ENCODE data around the gene CERS6.
"Not testable (repeated sequence)": the region's sequence is repeated elsewhere in the genome, so short reads cannot be mapped to it uniquely, and the experiment has no call there.

Gene CERS6

DNA sequence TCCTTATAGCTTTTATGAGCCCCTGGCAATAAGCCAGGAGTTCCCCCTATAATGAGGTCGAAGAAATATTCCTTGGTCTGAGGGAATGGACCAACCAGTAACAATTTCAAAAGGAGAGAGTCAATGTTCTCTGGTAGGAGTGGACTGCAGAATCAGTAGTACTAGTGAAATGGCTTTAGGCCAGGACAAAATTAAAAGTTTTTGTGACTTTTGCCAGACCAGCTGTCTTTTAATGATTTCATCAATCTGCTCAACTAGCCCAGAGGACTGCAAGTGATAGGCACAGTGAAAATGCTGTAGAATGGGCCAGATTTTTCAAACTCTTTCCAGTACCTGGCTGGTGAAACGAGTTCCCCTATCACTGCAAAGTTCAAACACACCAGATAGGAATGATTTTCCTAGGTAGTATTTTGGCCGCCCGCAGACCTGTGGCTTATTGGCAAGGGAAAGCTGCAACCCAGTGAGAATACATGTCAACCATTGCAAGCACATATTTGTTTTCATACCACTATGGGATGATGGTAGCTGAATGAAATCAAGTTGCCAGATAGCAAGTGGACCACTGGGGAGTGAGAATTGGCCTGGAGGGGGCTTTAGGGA, 45.5 kb downstream of the CERS6 start:
- DNase-seq (ENCODE audit: low spot score) = no peak

DNA sequence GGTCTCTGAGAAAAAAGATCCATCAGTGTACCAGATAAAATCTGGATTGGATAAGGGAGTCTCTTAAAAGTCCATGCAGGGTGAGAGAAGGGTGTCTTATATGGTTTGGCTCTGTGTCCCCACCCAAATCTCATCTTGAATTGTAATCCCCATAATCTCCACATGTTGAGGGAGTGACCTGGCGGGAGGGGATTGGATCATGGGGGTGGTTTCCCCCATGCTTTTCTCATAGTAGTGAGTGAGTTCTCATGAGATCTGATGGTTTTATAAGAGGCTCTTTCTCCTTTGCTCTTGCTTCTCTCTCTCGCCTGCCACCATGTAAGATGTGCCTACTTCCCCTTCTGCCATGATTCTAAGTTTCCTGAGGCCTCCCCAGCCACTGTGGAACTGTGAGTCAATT, 46.8 kb downstream of the CERS6 start:
- DNase-seq (ENCODE audit: low spot score) = not testable (repeated sequence)

- no peak for DNase-seq (ENCODE audit: low spot score)
Measured at GRCh38 chr2:168503901-168504300, 47.8 kb downstream of the CERS6 start.

GRCh38 chr2:168504323-168504722, 48.3 kb downstream of the CERS6 start:
- no peak for DNase-seq (ENCODE audit: low spot score)

DNA sequence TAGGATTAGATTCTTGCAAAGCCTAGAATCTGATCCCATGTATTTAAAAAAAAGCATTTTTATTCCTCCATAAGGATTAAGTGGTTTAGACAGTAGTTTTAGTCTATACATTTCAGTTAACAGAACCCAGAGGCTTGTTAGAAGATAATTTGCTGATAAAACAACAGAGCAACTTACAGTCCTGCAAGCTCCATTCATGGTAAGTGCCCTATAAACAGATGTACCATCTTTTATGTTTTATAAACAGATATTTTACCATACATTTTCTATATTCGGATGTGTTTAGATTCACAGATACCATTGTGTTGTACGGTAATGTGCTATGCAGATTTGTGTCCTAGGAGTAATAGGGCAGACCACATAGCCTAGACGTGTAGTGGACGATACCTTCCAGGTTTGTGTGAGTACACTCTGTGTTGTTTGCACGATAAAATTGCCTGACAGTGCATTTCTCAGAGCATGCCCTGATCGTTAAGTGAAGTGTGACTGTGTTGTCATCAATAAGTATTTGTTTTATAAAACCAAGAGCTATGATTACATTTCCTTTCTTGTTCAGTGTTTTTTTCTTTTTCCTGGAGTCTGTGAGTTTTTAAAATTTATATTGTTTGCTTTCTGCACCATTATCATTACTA, 54.2 kb downstream of the CERS6 start:
- no peak for DNase-seq (ENCODE audit: low spot score)

DNA sequence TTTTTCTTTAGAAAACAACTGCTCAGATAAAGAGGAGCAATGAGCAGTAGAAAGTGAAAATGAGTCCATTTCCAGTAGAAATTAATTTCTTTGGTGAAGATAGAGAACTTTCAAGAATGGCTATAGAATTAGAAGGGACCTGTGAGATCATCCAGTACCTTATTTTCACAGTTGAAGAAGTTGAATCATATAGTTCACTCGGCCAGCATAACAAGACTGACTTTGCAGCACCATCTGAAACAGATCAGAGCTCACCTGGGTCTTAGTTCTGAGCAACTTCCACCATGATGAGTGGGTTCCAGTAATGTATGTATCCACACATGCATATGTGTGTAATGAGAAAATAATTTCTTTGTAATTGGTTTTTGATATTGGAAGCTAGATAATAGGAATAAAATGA, 58.6 kb downstream of the CERS6 start:
- no peak for DNase-seq (ENCODE audit: low spot score)

DNA sequence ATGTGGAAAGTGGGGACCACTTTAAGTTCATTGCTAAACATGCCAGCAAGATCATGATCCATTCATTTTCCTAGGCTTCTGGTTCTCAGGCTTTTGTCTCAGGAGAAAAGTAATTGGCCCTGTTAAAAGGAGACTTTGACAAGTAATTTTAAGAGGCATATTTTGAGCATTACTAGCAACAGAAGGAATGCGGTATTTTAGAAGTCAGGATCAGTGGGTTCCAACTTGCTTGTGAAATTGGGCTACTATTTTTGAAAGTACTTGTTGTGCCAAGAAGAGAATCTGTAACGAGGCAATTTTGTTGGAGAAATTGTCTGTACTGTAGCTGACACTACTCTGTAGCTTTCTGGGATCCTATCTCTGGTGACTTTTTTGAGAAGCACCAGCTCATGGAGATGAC, 59.4 kb downstream of the CERS6 start:
- DNase-seq (ENCODE audit: low spot score) = no peak

DNA sequence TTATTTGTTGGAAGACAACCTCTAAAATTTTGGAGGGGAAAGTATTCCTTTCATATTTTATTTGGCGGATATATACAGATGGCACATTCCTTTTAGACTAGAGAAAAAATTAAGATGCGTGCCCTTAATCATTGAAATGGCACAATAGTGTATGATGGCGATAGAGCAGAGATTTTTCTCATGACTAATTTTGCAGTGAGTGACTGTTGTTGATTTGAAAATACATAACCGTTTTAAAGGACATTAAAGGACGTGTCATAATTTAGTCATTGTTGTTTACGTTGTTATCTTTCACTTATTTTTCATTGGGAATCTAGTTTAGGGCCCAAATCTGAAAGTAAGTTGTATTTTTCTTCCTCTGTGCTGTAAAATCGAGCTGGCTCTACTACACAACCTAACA, 61.7 kb downstream of the CERS6 start:
- DNase-seq (ENCODE audit: low spot score) = no peak

- no peak for DNase-seq (ENCODE audit: low spot score)
Measured at GRCh38 chr2:168518555-168519066, 62.5 kb downstream of the CERS6 start.

DNA sequence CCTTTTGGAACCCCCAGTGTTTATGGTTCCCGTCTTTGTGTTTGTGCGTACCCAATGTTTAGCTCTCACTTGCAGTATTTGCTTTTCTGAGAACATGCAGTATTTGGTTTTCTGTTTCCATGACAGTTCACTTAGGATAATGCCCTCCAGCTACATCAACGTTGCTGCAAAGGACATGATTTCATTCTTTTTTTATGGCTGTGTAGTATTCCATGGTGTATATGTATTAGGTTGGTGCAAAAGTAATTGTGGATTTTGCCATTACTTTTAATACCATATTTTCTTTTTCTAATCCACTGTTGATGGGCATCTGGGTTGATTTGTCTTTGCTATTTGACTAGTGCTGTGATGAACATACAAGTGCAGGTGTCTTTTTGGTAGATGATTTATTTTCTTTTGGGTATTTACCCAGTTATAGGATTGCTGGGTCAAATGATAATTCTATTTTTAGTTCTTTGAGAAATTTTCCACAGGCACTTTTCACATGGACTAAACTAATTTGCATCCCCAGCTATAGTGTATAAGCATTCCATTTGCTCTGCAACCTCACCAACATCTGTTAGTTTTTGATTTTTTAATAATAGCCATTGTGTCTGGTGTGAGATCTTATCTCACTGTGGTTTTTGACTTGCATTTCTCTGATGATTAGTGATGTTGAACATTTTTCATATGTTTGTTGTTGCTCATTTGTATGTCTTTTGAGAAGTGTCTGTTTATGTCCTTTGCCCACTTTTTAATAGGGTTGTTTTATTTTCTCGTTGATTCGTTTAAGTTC, 63.6 kb downstream of the CERS6 start:
- no peak for DNase-seq (ENCODE audit: low spot score)

DNA sequence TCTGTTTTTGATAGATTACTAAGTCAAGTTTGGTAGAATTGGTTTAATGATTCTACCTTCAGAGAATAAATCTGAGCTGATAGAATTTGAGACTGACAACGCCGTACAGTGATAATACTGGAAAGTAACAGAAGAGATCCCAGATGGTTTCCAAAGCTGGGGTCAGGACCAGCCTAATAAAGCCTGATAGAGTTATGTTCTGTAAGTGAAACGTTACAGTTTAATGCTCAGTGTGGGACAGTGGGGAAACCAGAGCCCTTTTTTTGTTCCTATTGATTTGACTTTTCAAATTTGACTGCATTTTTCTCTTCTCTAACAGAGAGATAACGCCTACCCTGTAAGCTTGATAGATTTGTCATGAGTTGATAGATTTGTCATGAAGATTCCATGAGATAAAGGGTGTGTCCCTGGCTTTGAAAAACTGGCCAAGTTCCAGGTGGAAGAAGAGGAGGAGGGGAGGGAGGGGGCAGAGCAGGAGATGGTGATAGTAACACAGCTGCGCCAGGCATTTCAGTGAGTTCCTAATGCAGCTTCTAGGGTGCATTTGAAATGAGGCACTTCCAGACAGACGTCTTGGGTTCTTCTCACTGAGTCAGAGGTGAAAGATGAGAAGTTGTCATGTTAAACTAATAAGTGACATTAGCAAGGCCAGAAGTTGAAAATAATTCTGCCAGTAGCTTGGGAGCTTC, 65.1 kb downstream of the CERS6 start:
- DNase-seq (ENCODE audit: low spot score) = no peak

DNA sequence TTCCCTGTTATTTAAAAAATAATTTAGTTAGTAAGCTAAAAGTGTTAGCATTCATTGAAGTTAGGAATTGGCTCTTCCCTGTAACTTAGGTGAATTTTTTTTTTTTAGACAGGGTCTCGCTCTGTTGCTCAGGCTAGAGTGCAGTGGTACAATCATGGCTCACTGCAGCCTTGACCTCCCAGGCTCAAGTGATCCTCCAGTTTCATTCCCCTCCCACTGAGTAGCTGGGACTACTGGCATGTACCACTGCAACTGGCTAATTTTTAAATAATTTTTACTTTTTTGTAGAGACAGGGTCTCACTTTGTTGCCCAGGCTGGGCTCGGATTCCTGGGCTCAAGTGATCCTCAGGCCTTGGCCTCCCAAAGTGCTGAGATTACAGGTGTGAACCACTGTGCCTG, 66.4 kb downstream of the CERS6 start:
- no peak for DNase-seq (ENCODE audit: low spot score)

DNA sequence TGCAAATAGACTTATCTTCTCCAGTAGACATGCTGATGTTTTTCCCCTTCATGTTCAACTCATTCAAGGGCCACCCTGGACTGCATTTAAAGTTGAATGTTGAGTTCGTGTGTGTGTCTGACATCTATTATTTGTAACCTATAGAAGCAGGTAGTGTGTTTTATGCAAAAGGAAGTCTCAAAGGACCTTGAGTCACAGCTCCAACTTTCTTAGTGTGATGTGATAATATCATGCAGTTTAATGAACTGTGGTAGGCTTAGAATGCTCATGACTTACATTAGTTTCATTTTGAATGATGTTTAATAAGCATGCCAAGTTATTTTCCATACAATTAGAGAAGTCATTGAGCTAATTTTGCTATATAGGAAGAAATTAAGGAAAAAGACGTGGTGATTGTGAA, 67.9 kb downstream of the CERS6 start:
- no peak for DNase-seq (ENCODE audit: low spot score)

GRCh38 chr2:168525020-168525419, 68.9 kb downstream of the CERS6 start:
- no peak for DNase-seq (ENCODE audit: low spot score)

- no peak for DNase-seq (ENCODE audit: low spot score)
Measured at GRCh38 chr2:168525716-168526446, 69.8 kb downstream of the CERS6 start.

- DNase-seq (ENCODE audit: low spot score) = no peak
Measured at GRCh38 chr2:168526641-168527040, 70.6 kb downstream of the CERS6 start.

DNA sequence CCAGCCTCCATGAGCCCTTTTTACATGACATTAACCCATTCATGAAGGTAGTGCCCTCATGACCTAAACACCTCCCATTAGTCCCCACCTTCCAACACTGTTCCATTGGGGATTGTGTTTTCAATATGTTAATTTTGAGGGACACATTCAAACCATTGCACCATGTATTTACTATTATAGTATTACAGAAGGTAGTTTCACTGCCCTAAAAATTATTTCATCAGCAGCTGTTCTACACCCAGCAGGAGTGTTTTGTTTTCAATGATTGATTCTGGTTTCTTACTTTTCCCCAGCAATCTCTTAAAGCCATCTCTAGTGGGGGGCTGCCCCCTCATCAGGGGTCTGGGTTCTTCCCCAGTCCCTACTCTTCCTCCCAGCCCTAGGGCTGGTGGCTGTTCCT, 71.9 kb downstream of the CERS6 start:
- DNase-seq (ENCODE audit: low spot score) = no peak

- no peak for DNase-seq (ENCODE audit: low spot score)
Measured at GRCh38 chr2:168528469-168528868, 72.4 kb downstream of the CERS6 start.

- DNase-seq (ENCODE audit: low spot score) = no peak
Measured at GRCh38 chr2:168529054-168529833, 73.2 kb downstream of the CERS6 start.

GRCh38 chr2:168529900-168530561, 74.0 kb downstream of the CERS6 start:
- DNase-seq (ENCODE audit: low spot score) = no peak
